Stimulated activated naive CD8-positive, alpha-beta T cell treated with anti-CD3 and anti-CD28 coated beads, Interleukin-15, Interleukin-2, amounts not matched to agents 100 ng/mL and 50 ng/mL, for 24 hours (primary cell): Measurements from ENCODE around the gene PARP9.
"Not testable (repeated sequence)": the region's sequence is repeated elsewhere in the genome, so short reads cannot be mapped to it uniquely, and the experiment has no call there.

Experiments
- H3K27ac Mint-ChIP-seq: one replicate; pipeline ENCODE4 v1.8.0; 2021; ENCODE audit warnings: mild to moderate bottlenecking, mixed read lengths
- H3K27me3 Mint-ChIP-seq: one replicate; pipeline ENCODE4 v1.8.0; 2021; ENCODE audit warnings: mixed read lengths
- H3K36me3 Mint-ChIP-seq: one replicate; pipeline ENCODE4 v1.8.0; 2021; ENCODE audit warnings: low read depth, mixed read lengths
- H3K4me1 Mint-ChIP-seq: one replicate; pipeline ENCODE4 v1.8.0; 2021; ENCODE audit warnings: low read depth, mixed read lengths
- H3K4me3 Mint-ChIP-seq: one replicate; pipeline ENCODE4 v1.8.0; 2021; ENCODE audit warnings: mild to moderate bottlenecking, mixed read lengths
- H3K9me3 Mint-ChIP-seq: one replicate; pipeline ENCODE4 v1.8.0; 2021; ENCODE audit warnings: mixed read lengths

PARP9 gene

GRCh38 chr3:122500964-122501363, 63.1 kb downstream of the PARP9 start:
- H3K27me3 Mint-ChIP-seq, H3K4me3 Mint-ChIP-seq, H3K27ac Mint-ChIP-seq, H3K9me3 Mint-ChIP-seq: not testable (repeated sequence)
- Mint-ChIP-seq H3K36me3 (peaks cover 41% of the 10 kb centered on the region), H3K4me1 (peaks cover 88% of the 10 kb centered on the region)

- Mint-ChIP-seq H3K4me3 (peak overlapping the region; percentile 35), H3K36me3 (peaks cover 44% of the 10 kb centered on the region), H3K9me3 (no peaks in the 10 kb centered on the region), H3K4me1 (peaks cover 67% of the 10 kb centered on the region), H3K27me3 (no peaks in the 10 kb centered on the region), H3K27ac (peak overlapping the region; percentile 27)
Measured at GRCh38 chr3:122498152-122498551, 65.9 kb downstream of the PARP9 start.

GRCh38 chr3:122497425-122497824, 66.7 kb downstream of the PARP9 start:
- Mint-ChIP-seq H3K9me3 (no peaks in the 10 kb centered on the region), H3K27me3 (no peaks in the 10 kb centered on the region), H3K36me3 (peaks cover 51% of the 10 kb centered on the region), H3K27ac (no peak overlapping the region), H3K4me1 (peaks cover 61% of the 10 kb centered on the region), H3K4me3 (peak overlapping the region; percentile 5)

- Mint-ChIP-seq H3K36me3 (peaks cover 50% of the 10 kb centered on the region), H3K27ac (peak overlapping the region; percentile 68), H3K9me3 (no peaks in the 10 kb centered on the region), H3K27me3 (no peaks in the 10 kb centered on the region), H3K4me1 (peaks cover 52% of the 10 kb centered on the region), H3K4me3 (no peak overlapping the region)
Measured at GRCh38 chr3:122496508-122496907, 67.6 kb downstream of the PARP9 start.

GRCh38 chr3:122493296-122493695, 70.8 kb downstream of the PARP9 start:
- Mint-ChIP-seq H3K9me3 (no peaks in the 10 kb centered on the region), H3K4me3 (no peak overlapping the region), H3K27ac (no peak overlapping the region), H3K27me3 (no peaks in the 10 kb centered on the region), H3K4me1 (peaks cover 40% of the 10 kb centered on the region), H3K36me3 (peaks cover 55% of the 10 kb centered on the region)

- no peaks in the 10 kb centered on the region for H3K27me3 Mint-ChIP-seq
- H3K27ac Mint-ChIP-seq: no peak overlapping the region
- H3K9me3 Mint-ChIP-seq: no peaks in the 10 kb centered on the region
- H3K4me1 Mint-ChIP-seq: peaks cover 39% of the 10 kb centered on the region
- peaks cover 46% of the 10 kb centered on the region for H3K36me3 Mint-ChIP-seq
- no peak overlapping the region for H3K4me3 Mint-ChIP-seq
Measured at GRCh38 chr3:122488262-122488973, 75.7 kb downstream of the PARP9 start.

- Mint-ChIP-seq H3K4me3 (no peak overlapping the region), H3K36me3 (peaks cover 22% of the 10 kb centered on the region), H3K9me3 (no peaks in the 10 kb centered on the region), H3K27me3 (no peaks in the 10 kb centered on the region), H3K27ac (no peak overlapping the region), H3K4me1 (peaks cover 64% of the 10 kb centered on the region)
Measured at GRCh38 chr3:122484985-122485384, 79.1 kb downstream of the PARP9 start.

- Mint-ChIP-seq H3K4me1 (peaks cover 64% of the 10 kb centered on the region), H3K27me3 (no peaks in the 10 kb centered on the region), H3K4me3 (peak overlapping the region; percentile 52), H3K9me3 (no peaks in the 10 kb centered on the region), H3K27ac (peak overlapping the region; percentile 67), H3K36me3 (peaks cover 30% of the 10 kb centered on the region)
Measured at GRCh38 chr3:122481390-122481789, 82.7 kb downstream of the PARP9 start.
